WTC11 (cell line): Measurements from ENCODE around the gene HSP90AB1. TPM values are rescaled to one million over a fixed set of nuclear protein-coding genes. Genes with fewer than 3 reads are reported as not detected.

Experiments
- ATAC-seq: fragments of 200-7000 bp; cut with Tn5 transposase; 2 replicates; pipeline ENCODE4 v1.10.0; 2021; ENCODE audit warnings: mild to moderate bottlenecking, moderate library complexity
- CTCF ChIA-PET: fragments of 300-600 bp; sonication (Branson Sonifier 250); formaldehyde crosslinking; loops from one replicate; lab custom pipeline; 2021; ENCODE audit warnings: antibody characterized with exemption; lab: Charles Lee
- POLR2A ChIA-PET: fragments of 350-600 bp; sonication (Branson Sonifier 250); formaldehyde crosslinking; loops from one replicate; lab custom pipeline; 2021; ENCODE audit warnings: antibody characterized with exemption; lab: Charles Lee
- DNase-seq: peaks from one replicate; pipeline ENCODE4 v3.0.0; 2021; ENCODE audit warnings: low spot score
- H3K27ac Mint-ChIP-seq: 2 replicates; pipeline ENCODE4 v1.8.0; 2021; ENCODE audit warnings: mixed read lengths
- H3K27me3 Mint-ChIP-seq: 2 replicates; pipeline ENCODE4 v1.8.0; 2021; ENCODE audit warnings: low read depth, mild to moderate bottlenecking, moderate library complexity, mixed read lengths
- H3K36me3 Mint-ChIP-seq: 2 replicates; pipeline ENCODE4 v1.8.0; 2021; ENCODE audit warnings: mixed read lengths
- H3K4me1 Mint-ChIP-seq: 2 replicates; pipeline ENCODE4 v1.8.0; 2022; ENCODE audit warnings: mixed read lengths
- H3K4me3 Mint-ChIP-seq: 2 replicates; pipeline ENCODE4 v1.8.0; 2021; ENCODE audit warnings: mild to moderate bottlenecking, moderate library complexity, mixed read lengths
- H3K9me3 Mint-ChIP-seq: 2 replicates; pipeline ENCODE4 v1.8.0; 2021; ENCODE audit warnings: mixed read lengths
- CTCF ChIP-seq: fragments of 200-600 bp; IDR thresholded peaks from 2 replicates; pipeline ENCODE4 v1.8.0; 2022; ENCODE audit warnings: antibody characterized with exemption
- ELF4 ChIP-seq: sonication (generic); formaldehyde crosslinking; IDR thresholded peaks from 2 replicates; pipeline ENCODE4 v1.8.1; 2022; ENCODE audit warnings: low read depth, mild to moderate bottlenecking, moderate library complexity, missing genetic modification reagents
- ERG ChIP-seq: fragments of 250-450 bp; sonication (Bioruptor Pico); IDR thresholded peaks from 2 replicates; pipeline ENCODE4 v1.8.0; 2021; ENCODE audit warnings: mild to moderate bottlenecking
- ESRRA ChIP-seq: sonication (generic); formaldehyde crosslinking; IDR thresholded peaks from 2 replicates; pipeline ENCODE4 v1.8.1; 2022; ENCODE audit warnings: mild to moderate bottlenecking, missing genetic modification reagents, borderline replicate concordance
- GTF2I ChIP-seq: fragments of 250-450 bp; sonication (Bioruptor Pico); conservative IDR thresholded peaks from 2 replicates; pipeline ENCODE4 v1.4.0; 2021; ENCODE audit warnings: mild to moderate bottlenecking
- HMGA2 ChIP-seq: fragments of 250-450 bp; sonication (Bioruptor Pico); IDR thresholded peaks from 2 replicates; pipeline ENCODE4 v1.4.0; 2021; ENCODE audit warnings: mild to moderate bottlenecking, moderate library complexity
- IRF2 ChIP-seq: sonication (generic); formaldehyde crosslinking; IDR thresholded peaks from 2 replicates; pipeline ENCODE4 v1.8.0; 2022; ENCODE audit warnings: low read depth, missing genetic modification reagents, borderline replicate concordance
- MXD4 ChIP-seq: fragments of 250-450 bp; sonication (Bioruptor Pico); IDR thresholded peaks from 2 replicates; pipeline ENCODE4 v1.8.0; 2021; ENCODE audit warnings: mild to moderate bottlenecking, moderate library complexity, borderline replicate concordance
- NFYB ChIP-seq: sonication (generic); formaldehyde crosslinking; conservative IDR thresholded peaks from 2 replicates; pipeline ENCODE4 v1.8.0; 2022; ENCODE audit warnings: low read depth, missing genetic modification reagents
- NR2C2 ChIP-seq: sonication (generic); formaldehyde crosslinking; IDR thresholded peaks from 2 replicates; pipeline ENCODE4 v1.8.0; 2022; ENCODE audit warnings: mild to moderate bottlenecking, missing genetic modification reagents
- SMAD4 ChIP-seq: sonication (generic); formaldehyde crosslinking; IDR thresholded peaks from 2 replicates; pipeline ENCODE4 v1.8.0; 2022; ENCODE audit warnings: mild to moderate bottlenecking, missing genetic modification reagents
- SOX15 ChIP-seq: fragments of 250-450 bp; sonication (Bioruptor Pico); IDR thresholded peaks from 2 replicates; pipeline ENCODE4 v1.9.0; 2021; ENCODE audit warnings: mild to moderate bottlenecking
- SP1 ChIP-seq: sonication (generic); formaldehyde crosslinking; conservative IDR thresholded peaks from 2 replicates; pipeline ENCODE4 v1.8.1; 2022; ENCODE audit warnings: missing genetic modification reagents
- TP53 ChIP-seq: sonication (generic); formaldehyde crosslinking; IDR thresholded peaks from 2 replicates; pipeline ENCODE4 v1.8.1; 2023; ENCODE audit warnings: mild to moderate bottlenecking, missing genetic modification reagents
- USF1 ChIP-seq: sonication (generic); formaldehyde crosslinking; IDR thresholded peaks from 2 replicates; pipeline ENCODE4 v1.8.0; 2022; ENCODE audit warnings: mild to moderate bottlenecking, missing genetic modification reagents
- ZBTB21 ChIP-seq: sonication (generic); formaldehyde crosslinking; IDR thresholded peaks from 2 replicates; pipeline ENCODE4 v1.8.1; 2023; ENCODE audit warnings: mild to moderate bottlenecking, missing genetic modification reagents, borderline replicate concordance
- ZNF121 ChIP-seq: sonication (generic); formaldehyde crosslinking; IDR thresholded peaks from 2 replicates; pipeline ENCODE4 v1.8.0; 2023; ENCODE audit warnings: missing genetic modification reagents
- ZNF138 ChIP-seq: sonication (generic); formaldehyde crosslinking; conservative IDR thresholded peaks from 2 replicates; pipeline ENCODE4 v1.8.1; 2022; ENCODE audit warnings: mild to moderate bottlenecking, moderate library complexity, missing genetic modification reagents
- ZNF317 ChIP-seq: sonication (generic); formaldehyde crosslinking; IDR thresholded peaks from 2 replicates; pipeline ENCODE4 v1.8.1; 2023; ENCODE audit warnings: low read depth, mild to moderate bottlenecking, moderate library complexity, missing genetic modification reagents, borderline replicate concordance
- total RNA-seq: library from RNA; stranded (reverse); gene quantifications from 3 replicates; pipeline ENCODE4 v1.2.3, GENCODE V29; 2021
- TF ChIP-seq, protein P1 (sequence below): fragments of 250-450 bp; sonication (Bioruptor Pico); IDR thresholded peaks from 2 replicates; pipeline ENCODE4 v1.9.0; 2021; ENCODE audit warnings: mild to moderate bottlenecking
- TF ChIP-seq, protein P2 (sequence below): sonication (generic); formaldehyde crosslinking; IDR thresholded peaks from 2 replicates; pipeline ENCODE4 v1.8.1; 2023; ENCODE audit warnings: mild to moderate bottlenecking, missing genetic modification reagents, moderate library complexity
- TF ChIP-seq, protein P3 (sequence below): sonication (generic); formaldehyde crosslinking; IDR thresholded peaks from 2 replicates; pipeline ENCODE4 v1.8.0; 2023; ENCODE audit warnings: missing genetic modification reagents

The HSP90AB1 gene
- total RNA-seq, 1 experiment from 2014 or later = 2,171 TPM

- H3K27ac Mint-ChIP-seq = no peak overlapping the region
- TF ChIP-seq HMGA2 = no peak
- no peak for TF ChIP-seq SP1 (CRISPR knock-in tag)
- no peak for TF ChIP-seq MXD4 (CRISPR knock-in tag)
- TF ChIP-seq, protein P1, sequence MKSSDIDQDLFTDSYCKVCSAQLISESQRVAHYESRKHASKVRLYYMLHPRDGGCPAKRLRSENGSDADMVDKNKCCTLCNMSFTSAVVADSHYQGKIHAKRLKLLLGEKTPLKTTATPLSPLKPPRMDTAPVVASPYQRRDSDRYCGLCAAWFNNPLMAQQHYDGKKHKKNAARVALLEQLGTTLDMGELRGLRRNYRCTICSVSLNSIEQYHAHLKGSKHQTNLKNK (CRISPR knock-in tag) = no peak
- TF ChIP-seq ZNF317 (CRISPR knock-in tag) = no peak
- TF ChIP-seq, protein P2, sequence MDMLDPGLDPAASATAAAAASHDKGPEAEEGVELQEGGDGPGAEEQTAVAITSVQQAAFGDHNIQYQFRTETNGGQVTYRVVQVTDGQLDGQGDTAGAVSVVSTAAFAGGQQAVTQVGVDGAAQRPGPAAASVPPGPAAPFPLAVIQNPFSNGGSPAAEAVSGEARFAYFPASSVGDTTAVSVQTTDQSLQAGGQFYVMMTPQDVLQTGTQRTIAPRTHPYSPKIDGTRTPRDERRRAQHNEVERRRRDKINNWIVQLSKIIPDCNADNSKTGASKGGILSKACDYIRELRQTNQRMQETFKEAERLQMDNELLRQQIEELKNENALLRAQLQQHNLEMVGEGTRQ (CRISPR knock-in tag) = no peak
- TF ChIP-seq, all 79 proteins: peak for 0
- POLR2A ChIA-PET = no interaction called here
- no peaks in the 10 kb centered on the region for H3K36me3 Mint-ChIP-seq
- DNase-seq (no peak), ATAC-seq (no peak)
- H3K4me1 Mint-ChIP-seq = peaks cover 10% of the 10 kb centered on the region
- CTCF ChIA-PET = interaction anchor here (1.2 to 3.8 kb wide), 4 partner anchors 9 to 36 kb away, joined by 5 to 23 read pairs (median 13); partner anchors contain the start of gene AARS2
- H3K27me3 Mint-ChIP-seq = peaks cover 31% of the 10 kb centered on the region
- H3K4me3 Mint-ChIP-seq = no peak overlapping the region
- no peaks in the 10 kb centered on the region for H3K9me3 Mint-ChIP-seq
These were observed 30.1 kb downstream of the HSP90AB1 start for GRCh38 chr6:44276667-44277640.

DNA sequence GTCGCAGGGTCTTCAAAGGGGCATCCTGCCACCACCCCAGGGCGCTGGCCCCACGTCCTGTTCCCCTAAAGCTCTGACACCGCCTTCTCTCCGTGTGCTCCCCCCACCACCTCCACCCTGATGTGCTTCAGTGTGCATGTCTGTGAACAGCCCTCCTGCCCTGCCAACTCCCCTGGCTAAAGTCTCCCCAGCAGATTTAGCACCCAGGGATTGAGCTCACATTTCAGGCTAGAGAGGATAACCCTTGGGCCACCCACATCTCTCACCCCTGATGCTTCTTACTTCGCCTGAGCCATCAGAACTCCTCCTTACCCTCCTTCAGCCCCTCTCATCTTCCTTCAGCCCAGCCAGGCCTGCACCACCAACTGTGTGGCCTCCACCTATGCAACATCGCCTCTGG is 30.9 kb downstream of the HSP90AB1 start:
- Mint-ChIP-seq H3K36me3 (no peaks in the 10 kb centered on the region), H3K4me1 (peaks cover 7% of the 10 kb centered on the region), H3K4me3 (no peak overlapping the region), H3K27me3 (peaks cover 37% of the 10 kb centered on the region)
- DNase-seq (no peak), ATAC-seq (no peak)
- TF ChIP-seq, protein P3, sequence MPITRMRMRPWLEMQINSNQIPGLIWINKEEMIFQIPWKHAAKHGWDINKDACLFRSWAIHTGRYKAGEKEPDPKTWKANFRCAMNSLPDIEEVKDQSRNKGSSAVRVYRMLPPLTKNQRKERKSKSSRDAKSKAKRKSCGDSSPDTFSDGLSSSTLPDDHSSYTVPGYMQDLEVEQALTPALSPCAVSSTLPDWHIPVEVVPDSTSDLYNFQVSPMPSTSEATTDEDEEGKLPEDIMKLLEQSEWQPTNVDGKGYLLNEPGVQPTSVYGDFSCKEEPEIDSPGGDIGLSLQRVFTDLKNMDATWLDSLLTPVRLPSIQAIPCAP (CRISPR knock-in tag) = no peak
- TF ChIP-seq HMGA2 = no peak
- TF ChIP-seq ERG (CRISPR knock-in tag) = no peak
- TF ChIP-seq USF1 = no peak
- TF ChIP-seq SOX15 = no peak
- no peak for TF ChIP-seq ZBTB21 (CRISPR knock-in tag)
- TF ChIP-seq ESRRA (CRISPR knock-in tag) = no peak
- no peak for TF ChIP-seq TP53 (CRISPR knock-in tag)
- TF ChIP-seq ELF4 (CRISPR knock-in tag) = no peak
- TF ChIP-seq ZNF121 = no peak
- TF ChIP-seq CTCF = no peak
- no peak for TF ChIP-seq ZNF138 (CRISPR knock-in tag)
- TF ChIP-seq, protein P1 (CRISPR knock-in tag) = no peak
- TF ChIP-seq NR2C2 (CRISPR knock-in tag) = no peak
- TF ChIP-seq SMAD4 = no peak
- no peak for TF ChIP-seq NFYB (CRISPR knock-in tag)
- TF ChIP-seq GTF2I = no peak
- no peak for TF ChIP-seq IRF2
- TF ChIP-seq, all 79 proteins: peak for 0
- Mint-ChIP-seq H3K9me3 (no peaks in the 10 kb centered on the region), H3K27ac (no peak overlapping the region)
- POLR2A ChIA-PET = no interaction called here
- CTCF ChIA-PET = interaction anchor here (0.6 to 3.8 kb wide), 4 partner anchors 10 to 215 kb away, joined by 3 to 20 read pairs (median 6); partner anchors contain the start of gene AARS2
